Neuronal stem cell (in vitro differentiated cells): ENCODE results near the gene CARM1.

Source experiments
- DNase-seq: peaks from one replicate; pipeline ENCODE4 v3.0.0-alpha.2; 2013; ENCODE audit warnings: low spot score
- H2AFZ ChIP-seq: one replicate; pipeline ENCODE4 v1.6.1; 2013; ENCODE audit warnings: mild to moderate bottlenecking, low read length, inconsistent platforms
- H2AK5ac ChIP-seq: 2 replicates; pipeline ENCODE4 v1.6.1; 2013; ENCODE audit warnings: low read depth, mild to moderate bottlenecking, inconsistent platforms, low read length, moderate library complexity, mixed read lengths
- H2BK120ac ChIP-seq: 2 replicates; pipeline ENCODE4 v1.6.1; 2013; ENCODE audit warnings: low read depth, mild to moderate bottlenecking, inconsistent platforms, low read length, moderate library complexity, mixed read lengths
- H2BK12ac ChIP-seq: one replicate; pipeline ENCODE4 v1.6.1; 2013; ENCODE audit warnings: low read length, inconsistent platforms
- H2BK15ac ChIP-seq: 2 replicates; pipeline ENCODE4 v1.6.1; 2013; ENCODE audit warnings: mild to moderate bottlenecking, low read length, inconsistent platforms, mixed read lengths
- H2BK5ac ChIP-seq: one replicate; pipeline ENCODE4 v1.6.1; 2013; ENCODE audit warnings: inconsistent platforms, mild to moderate bottlenecking, low read length, moderate library complexity
- H3K14ac ChIP-seq: one replicate; pipeline ENCODE4 v1.6.1; 2013; ENCODE audit warnings: low read length, inconsistent platforms
- H3K18ac ChIP-seq: 2 replicates; pipeline ENCODE4 v1.6.1; 2013; ENCODE audit warnings: low read length, inconsistent platforms
- H3K23ac ChIP-seq: 2 replicates; pipeline ENCODE4 v1.6.1; 2013; ENCODE audit warnings: low read depth, mild to moderate bottlenecking, mixed read lengths, low read length, inconsistent platforms; ENCODE audit not compliant: poor library complexity
- H3K27ac ChIP-seq: replicated peaks from 3 replicates; pipeline ENCODE4 v1.5.1; 2013; ENCODE audit warnings: low read length, inconsistent platforms
- H3K27me3 ChIP-seq, 3 experiments: 2 replicates each; pipeline ENCODE4 v1.6.1; 2013; ENCODE audit warnings: low read length in 3 of 3, mild to moderate bottlenecking in 2 of 3, inconsistent platforms in 1 of 3, low read depth in 1 of 3, mixed read lengths in 1 of 3, moderate library complexity in 1 of 3; ENCODE audit not compliant: control insufficient read depth in 3 of 3, insufficient read depth in 3 of 3
- H3K36me3 ChIP-seq, 2 donors: replicated peaks in 1 of 2; 2 replicates each; pipeline ENCODE4 v1.6.1; 2013; ENCODE audit warnings: low read length in 2 of 2; ENCODE audit not compliant: control insufficient read depth in 2 of 2, insufficient read depth in 2 of 2
- H3K4ac ChIP-seq: 2 replicates; pipeline ENCODE4 v1.6.1; 2013; ENCODE audit warnings: inconsistent platforms, mild to moderate bottlenecking, low read length, moderate library complexity
- H3K4me1 ChIP-seq, 2 donors: 1 replicate in 1 of 2; 2 replicates in 1 of 2; pipeline ENCODE4 v1.6.1; 2013; ENCODE audit warnings: low read length in 2 of 2, low read depth in 1 of 2; ENCODE audit not compliant: control insufficient read depth in 2 of 2, insufficient read depth in 1 of 2
- H3K4me2 ChIP-seq: one replicate; pipeline ENCODE4 v1.6.1; 2013; ENCODE audit warnings: mild to moderate bottlenecking, low read length, inconsistent platforms; ENCODE audit not compliant: insufficient read depth, poor library complexity, severe bottlenecking
- H3K4me3 ChIP-seq, 2 donors: 2 replicates each; pipeline ENCODE4 v1.5.1; 2013; ENCODE audit warnings: low read length in 2 of 2, mild to moderate bottlenecking in 2 of 2, inconsistent platforms in 1 of 2, moderate library complexity in 1 of 2
- H3K79me1 ChIP-seq: one replicate; pipeline ENCODE4 v1.6.1; 2013; ENCODE audit warnings: low read depth, mild to moderate bottlenecking, inconsistent platforms, low read length, moderate library complexity
- H3K9ac ChIP-seq: one replicate; pipeline ENCODE4 v1.6.1; 2013; ENCODE audit warnings: mild to moderate bottlenecking, low read depth, low read length, inconsistent platforms; ENCODE audit not compliant: poor library complexity
- H3K9me3 ChIP-seq, 2 donors: replicated peaks in 1 of 2; 2 replicates each; pipeline versions ENCODE3 to v1.6.1; 2013; ENCODE audit warnings: low read length in 2 of 2, mild to moderate bottlenecking in 2 of 2, inconsistent platforms in 1 of 2, low read depth in 1 of 2, mixed read lengths in 1 of 2, moderate library complexity in 1 of 2; ENCODE audit not compliant: control insufficient read depth in 2 of 2, insufficient read depth in 1 of 2
- H4K8ac ChIP-seq: one replicate; pipeline ENCODE4 v1.6.1; 2013; ENCODE audit warnings: low read depth, mild to moderate bottlenecking, inconsistent platforms, low read length, moderate library complexity
- H4K91ac ChIP-seq: one replicate; pipeline ENCODE4 v1.6.1; 2013; ENCODE audit warnings: low read length, low read depth, mild to moderate bottlenecking, inconsistent platforms; ENCODE audit not compliant: poor library complexity
- WGBS, 2 donors: extraction: QIAGEN DNeasy Blood & Tissue Kit; methylation state at CpG; one replicate each; pipeline ENCODE4 v1.1.7; 2013; ENCODE audit warnings: missing lambda C conversion rate in 2 of 2, mixed read lengths in 1 of 2; ENCODE audit not compliant: insufficient read length in 2 of 2, insufficient replicate concordance in 1 of 2; ENCODE audit errors: extremely low coverage in 2 of 2; 5-methylcytosine and 5-hydroxymethylcytosine counted together

The CARM1 gene

GRCh38 chr19:10927730-10928562, 56.6 kb downstream of the CARM1 start:
- peaks cover 19 to 54% of the 10 kb centered on the region in 2 donors for H3K36me3 ChIP-seq
- no peak overlapping the region for H3K27ac ChIP-seq
- H3K4ac ChIP-seq, result no peak overlapping the region

GRCh38 chr19:10928563-10929401, 57.4 kb downstream of the CARM1 start, which contains the start of the genes TIMM29 and YIPF2:
Gene TIMM29, plus strand, starts transcription at chr19:10928811. Its CDS starts 12 bp downstream, at chr19:10928823.
Gene YIPF2, minus strand, starts transcription at chr19:10928639. Its CDS starts 229 bp downstream, at chr19:10928410.
- Histone ChIP-seq H3K18ac (peak within 1 kb of the TSS; percentile 91), H3K4me3 (peak within 1 kb of the TSS; percentile 95 to 97), H3K14ac (peak within 1 kb of the TSS; percentile 89), H3K36me3 (peaks cover 13 to 53% of the 10 kb centered on the region in 2 donors), H2AFZ (peak within 1 kb of the TSS; percentile 92), H3K4ac (peak within 1 kb of the TSS; percentile 89), H2AK5ac (peak within 1 kb of the TSS; percentile 98), H3K23ac (peak within 1 kb of the TSS; percentile 93), H3K4me1 (peaks cover 10 to 13% of the 10 kb centered on the region in 2 donors), H3K9ac (peak within 1 kb of the TSS; percentile 98), H4K91ac (no peak within 1 kb of the TSS), H3K9me3 (no peaks in the 10 kb centered on the region), H3K79me1 (peaks cover 13% of the 10 kb centered on the region), H2BK5ac (peak within 1 kb of the TSS; percentile 39), H4K8ac (peak within 1 kb of the TSS; percentile 65), H2BK12ac (peak within 1 kb of the TSS; percentile 73), H2BK15ac (peak within 1 kb of the TSS; percentile 69), H3K27ac (no peak within 1 kb of the TSS), H3K4me2 (peak within 1 kb of the TSS; percentile 91), H3K27me3 (no peaks in the 10 kb centered on the region), H2BK120ac (no peak within 1 kb of the TSS)
- WGBS, 2 donors, result no CpG with 5 or more reads among the region's 96 CpGs
- DNase-seq, result peak; percentile 98

More at GRCh38 chr19:10927730-10928562, 56.6 kb downstream of the CARM1 start:
- peaks cover 10 to 13% of the 10 kb centered on the region in 2 donors for H3K4me1 ChIP-seq
- no peak overlapping the region for H2BK12ac ChIP-seq
- no peaks in the 10 kb centered on the region for H3K27me3 ChIP-seq
- peaks cover 15% of the 10 kb centered on the region for H3K79me1 ChIP-seq
- H3K4me2 ChIP-seq, result peak overlapping the region; percentile 89
- no peak overlapping the region for H2BK120ac ChIP-seq
- H3K18ac ChIP-seq, result peak overlapping the region; percentile 83
- WGBS, 2 donors, result no CpG with 5 or more reads among the region's 47 CpGs
- peak overlapping the region; percentile 91 for H3K9ac ChIP-seq
- no peak for DNase-seq
- H2AFZ ChIP-seq, result peak overlapping the region; percentile 92
- no peak overlapping the region for H4K91ac ChIP-seq
- peak overlapping the region; percentile 84 for H2AK5ac ChIP-seq
- H2BK5ac ChIP-seq, result peak overlapping the region; percentile 24
- no peak overlapping the region for H3K14ac ChIP-seq
- H4K8ac ChIP-seq, result no peak overlapping the region
- H3K9me3 ChIP-seq, result no peaks in the 10 kb centered on the region
- H3K4me3 ChIP-seq, result peak overlapping the region; percentile 83 to 97
- peak overlapping the region; percentile 69 for H2BK15ac ChIP-seq
- peak overlapping the region; percentile 93 for H3K23ac ChIP-seq

- peak overlapping the region; percentile 93 for H3K23ac ChIP-seq
- H2AK5ac ChIP-seq, result peak overlapping the region; percentile 98
- peak overlapping the region; percentile 98 for H3K9ac ChIP-seq
- H3K27me3 ChIP-seq, result no peaks in the 10 kb centered on the region
- H3K4me3 ChIP-seq, result peak overlapping the region; percentile 95 to 97
- H3K14ac ChIP-seq, result peak overlapping the region; percentile 89
- peak overlapping the region; percentile 91 for H3K18ac ChIP-seq
- no peak overlapping the region for H2BK15ac ChIP-seq
- H2BK5ac ChIP-seq, result peak overlapping the region; percentile 35
- H3K79me1 ChIP-seq, result peaks cover 13% of the 10 kb centered on the region
- no peak overlapping the region for H2BK120ac ChIP-seq
- no peak overlapping the region for H3K27ac ChIP-seq
- peaks cover 7 to 47% of the 10 kb centered on the region in 2 donors for H3K36me3 ChIP-seq
- H2BK12ac ChIP-seq, result peak overlapping the region; percentile 73
- peak overlapping the region; percentile 91 for H3K4me2 ChIP-seq
- no peaks in the 10 kb centered on the region for H3K9me3 ChIP-seq
- no peak overlapping the region for H2AFZ ChIP-seq
- peak overlapping the region; percentile 65 for H4K8ac ChIP-seq
- H3K4ac ChIP-seq, result peak overlapping the region; percentile 89
- peaks cover 10 to 13% of the 10 kb centered on the region in 2 donors for H3K4me1 ChIP-seq
- WGBS, 2 donors, result no CpG with 5 or more reads among the region's 27 CpGs
- DNase-seq, result no peak
- H4K91ac ChIP-seq, result no peak overlapping the region
Measured at GRCh38 chr19:10929402-10929794, 58.0 kb downstream of the CARM1 start.
